ENCODE measurements around the gene FNDC3B.

- TF ChIP-seq CTCF (IDR thresholded peaks at IDR 0.05; ENCODE audit: low read length) (no peak), EZH2 (IDR thresholded peaks at IDR 0.05; ENCODE audit: borderline replicate concordance, low read length) (no peak)
Observed at GRCh38 chr3:172355836-172356235, 316.5 kb downstream of the FNDC3B start.

Measured in OCI-LY1 (cell line).